K562 (cell line): ENCODE results near the gene CFAP20DC. TPM values are rescaled to one million over a fixed set of nuclear protein-coding genes. Genes with fewer than 3 reads are reported as not detected.

Experiments used
- ATAC-seq: fragments of 200-7000 bp; cut with Tn5 transposase; 3 replicates; pipeline ENCODE4 v1.9.1; 2020; ENCODE audit warnings: moderate library complexity
- BruUV-seq: library from RNA; stranded (reverse); fragments of 400-500 nt; replicated peaks from 2 replicates; lab custom pipeline; 2021; lab: Mats Ljungman, UMichigan
- CTCF ChIA-PET: fragments of 300-600 bp; formaldehyde crosslinking; extraction: SDS; loops from one replicate; lab custom pipeline; 2021; ENCODE audit warnings: low intra/inter-chr PET ratio; lab: Yijun Ruan, JAX
- POLR2A ChIA-PET: fragments of 300-600, 350-650 bp; sonication (Branson Sonifier 250); formaldehyde crosslinking; extraction: SDS; loops from one replicate; lab custom pipeline; 2021; ENCODE audit warnings: antibody characterized with exemption, inconsistent platforms; lab: Yijun Ruan, JAX
- DNase-seq, 4 experiments: peaks; one replicate each; pipeline versions ENCODE4 v3.0.0 to v3.0.0-alpha.2; 2011 to 2018; ENCODE audit warnings: low spot score in 3 of 4, mixed read lengths in 3 of 4; ENCODE audit errors: extremely low read depth in 1 of 4
- FAIRE-seq: peaks from 2 replicates; lab custom pipeline; 2011; peaks lifted over from hg19 to GRCh38; lab: Jason Lieb, UNC
- H2AFZ ChIP-seq: 2 replicates; pipeline ENCODE4 v1.6.0; 2011; ENCODE audit warnings: low read depth, low read length, control low read depth, inconsistent platforms
- H3K27ac ChIP-seq: fragments of 200-600 bp; 3 replicates; pipeline ENCODE4 v1.8.0; 2011; ENCODE audit warnings: low read depth, mild to moderate bottlenecking, control low read depth, inconsistent platforms, low read length, moderate library complexity, mixed read lengths; ENCODE audit errors: extremely low read depth
- H3K27me3 ChIP-seq, 2 experiments: fragments of 300-600 bp in 1 of 2; 2 replicates in 1 of 2; 3 replicates in 1 of 2; pipeline versions ENCODE4 v1.6.0 to v1.8.0; 2011; ENCODE audit warnings: inconsistent platforms in 2 of 2, low read length in 2 of 2, mild to moderate bottlenecking in 1 of 2, mixed read lengths in 1 of 2, moderate library complexity in 1 of 2; ENCODE audit not compliant: control insufficient read depth in 2 of 2, insufficient read depth in 2 of 2
- H3K36me3 ChIP-seq: fragments of 300-600 bp; 3 replicates; pipeline ENCODE4 v1.8.0; 2011; ENCODE audit warnings: mild to moderate bottlenecking, low read length, inconsistent platforms; ENCODE audit not compliant: control insufficient read depth, insufficient read depth
- H3K4me1 ChIP-seq, 2 experiments: fragments of 200-600 bp in 1 of 2; replicated peaks in 1 of 2; 2 replicates in 1 of 2; 3 replicates in 1 of 2; pipeline versions ENCODE4 v1.5.1 to v1.8.0; 2011; ENCODE audit warnings: inconsistent platforms in 2 of 2, low read length in 2 of 2, mild to moderate bottlenecking in 1 of 2, mixed read lengths in 1 of 2, moderate library complexity in 1 of 2; ENCODE audit not compliant: control insufficient read depth in 2 of 2, insufficient read depth in 2 of 2
- H3K4me2 ChIP-seq: 2 replicates; pipeline ENCODE4 v1.6.1; 2011; ENCODE audit warnings: low read length, control low read depth, inconsistent platforms, mixed read lengths; ENCODE audit not compliant: insufficient read depth
- H3K4me3 ChIP-seq: fragments of 200-600 bp; sonication (generic), shearing (Covaris generic); 2 replicates; pipeline ENCODE4 v1.5.1; 2016; ENCODE audit warnings: control low read depth, inconsistent platforms
- H3K79me2 ChIP-seq: fragments of 200-600 bp; 3 replicates; pipeline ENCODE4 v1.8.0; 2011; ENCODE audit warnings: low read length, inconsistent platforms; ENCODE audit not compliant: control insufficient read depth, insufficient read depth
- H3K9ac ChIP-seq, 2 experiments: 2 replicates each; pipeline versions ENCODE4 v1.6.0 to v1.6.1; 2011; ENCODE audit warnings: low read depth in 2 of 2, low read length in 2 of 2, control low read depth in 1 of 2, inconsistent platforms in 1 of 2, mild to moderate bottlenecking in 1 of 2, mixed read lengths in 1 of 2; ENCODE audit not compliant: insufficient read depth in 1 of 2
- H3K9me1 ChIP-seq: one replicate; pipeline ENCODE4 v1.6.0; 2011; ENCODE audit warnings: inconsistent platforms, mild to moderate bottlenecking, low read length, moderate library complexity; ENCODE audit not compliant: control insufficient read depth, insufficient read depth
- H3K9me3 ChIP-seq: replicated peaks from 2 replicates; pipeline ENCODE4 v1.5.1; 2011; ENCODE audit warnings: low read depth, low read length, inconsistent platforms; ENCODE audit not compliant: control insufficient read depth, insufficient read depth
- H4K20me1 ChIP-seq: replicated peaks from 2 replicates; pipeline ENCODE4 v1.6.1; 2011; ENCODE audit warnings: low read length, inconsistent platforms, mixed read lengths; ENCODE audit not compliant: control insufficient read depth, insufficient read depth
- GTF2A2 ChIP-seq: IDR thresholded peaks from 2 replicates; pipeline ENCODE4 v1.6.1; 2016; ENCODE audit warnings: mild to moderate bottlenecking, missing genetic modification characterization, missing compliant biosample characterization
- MED1 ChIP-seq: sonication (generic); formaldehyde crosslinking; IDR thresholded peaks from 2 replicates; pipeline ENCODE4 v1.8.1; 2023; ENCODE audit warnings: missing genetic modification reagents, borderline replicate concordance
- PHB2 ChIP-seq: fragments of 450-650 bp; IDR thresholded peaks from 2 replicates; pipeline ENCODE4 v1.6.1; 2017; ENCODE audit warnings: low read depth
- RBM25 ChIP-seq: fragments of 200-400 bp; formaldehyde crosslinking; IDR thresholded peaks from 2 replicates; pipeline ENCODE4 v1.6.1; 2018; ENCODE audit warnings: low read length, low read depth, moderate library complexity; ENCODE audit not compliant: severe bottlenecking
- SPI1 ChIP-seq: IDR thresholded peaks from 2 replicates; pipeline ENCODE4 v1.6.1; 2011; ENCODE audit warnings: low read depth, low read length, control low read depth, borderline replicate concordance
- ZNF695 ChIP-seq: fragments of 450-650 bp; formaldehyde crosslinking; IDR thresholded peaks from 2 replicates; pipeline ENCODE4 v1.4.0; 2020; ENCODE audit warnings: mild to moderate bottlenecking, moderate library complexity
- WGBS: fragments of 100-300 bp; shearing (Covaris generic); methylation state at CpG from one replicate; pipeline ENCODE4 v1.1.6; 2016; ENCODE audit warnings: low coverage, mixed read lengths; ENCODE audit not compliant: insufficient coverage; ENCODE audit errors: missing lambda C conversion rate; 5-methylcytosine and 5-hydroxymethylcytosine counted together
- in situ Hi-C: fragments of 300-500 bp; cut with MboI; formaldehyde crosslinking; loops from 4 replicates; pipeline ENCODE4 v1.15.0; 2018; ENCODE audit warnings: inconsistent platforms, mixed read lengths
- intact Hi-C: fragments of 100-400 bp; cut with micrococcal nuclease; formaldehyde crosslinking; loops from 2 replicates; pipeline ENCODE4 v1.14.2; 2022
- polyA plus RNA-seq, 8 experiments: library from polyadenylated mRNA; depleted of rRNA in 4 of 8; stranded (reverse) in 5 of 8; unstranded in 3 of 8; fragments of >200 nt; fragmentation: Nextera tagmentation in 2 of 8; fragmentation: Illumina TruSeq in 1 of 8; extraction: Ambion mirVana in 2 of 8; extraction: Trizol in 1 of 8; gene quantifications; 2 replicates each; pipeline versions ENCODE4 v1.2.1 to v1.2.3, GENCODE V29; 2011 to 2014; ENCODE audit warnings: inconsistent platforms in 1 of 8, missing spikeins in 1 of 8
- total RNA-seq, 7 experiments: library from RNA; depleted of rRNA in 6 of 7; stranded (reverse); fragments of >200 nt in 6 of 7; fragmentation: Illumina TruSeq in 2 of 7; extraction: Trizol in 2 of 7; gene quantifications; 2 replicates each; pipeline versions ENCODE4 v1.2.1 to v1.2.3, GENCODE V29; 2011 to 2021; ENCODE audit warnings: low replicate concordance in 1 of 7
- TF ChIP-seq, protein P1 (sequence below), 3 experiments: fragments of 200-800 bp in 1 of 3; fragments of 250-450 bp in 1 of 3; fragments of 450-650 bp in 1 of 3; sonication (Bioruptor Pico) in 1 of 3; sonication (Bioruptor generic) in 1 of 3; formaldehyde crosslinking in 1 of 3; IDR thresholded peaks; 2 replicates each; pipeline versions ENCODE4 v1.6.1 to v1.8.0; 2016 to 2022; ENCODE audit warnings: mild to moderate bottlenecking in 2 of 3, missing genetic modification characterization in 2 of 3, missing compliant biosample characterization in 1 of 3, moderate library complexity in 1 of 3

CFAP20DC gene
- total and polyA plus RNA-seq, 9 of the 15 experiments (the other 6 are each of a cell fraction or from before 2014, with no cell fraction given): 1.6 to 5.9 (median 4.6) TPM

DNA sequence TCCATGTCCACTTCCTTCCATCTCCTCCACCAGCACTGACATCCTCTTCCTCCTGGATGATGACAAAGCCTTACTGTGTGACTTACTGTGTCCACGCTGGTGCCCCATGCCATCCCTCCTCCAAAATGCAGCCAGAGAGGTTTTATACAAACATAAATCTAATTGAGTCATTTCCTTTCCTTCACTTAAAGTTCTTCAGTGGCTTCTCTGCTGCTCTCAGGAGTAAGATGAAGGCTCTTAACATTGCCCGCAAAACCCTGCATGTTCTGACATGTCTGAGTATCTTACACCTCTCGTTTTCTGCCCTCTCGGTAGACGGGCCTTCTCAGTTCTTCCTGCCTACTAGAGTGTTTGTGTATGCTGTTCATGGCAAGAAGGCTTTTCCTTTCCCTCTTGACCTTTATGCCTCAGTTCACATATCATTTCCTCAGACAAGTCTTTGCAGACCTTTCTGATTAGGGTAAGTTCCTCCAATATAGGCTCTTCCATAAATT lies 175.5 kb downstream of the CFAP20DC start (continued):
- TF ChIP-seq, protein P1, sequence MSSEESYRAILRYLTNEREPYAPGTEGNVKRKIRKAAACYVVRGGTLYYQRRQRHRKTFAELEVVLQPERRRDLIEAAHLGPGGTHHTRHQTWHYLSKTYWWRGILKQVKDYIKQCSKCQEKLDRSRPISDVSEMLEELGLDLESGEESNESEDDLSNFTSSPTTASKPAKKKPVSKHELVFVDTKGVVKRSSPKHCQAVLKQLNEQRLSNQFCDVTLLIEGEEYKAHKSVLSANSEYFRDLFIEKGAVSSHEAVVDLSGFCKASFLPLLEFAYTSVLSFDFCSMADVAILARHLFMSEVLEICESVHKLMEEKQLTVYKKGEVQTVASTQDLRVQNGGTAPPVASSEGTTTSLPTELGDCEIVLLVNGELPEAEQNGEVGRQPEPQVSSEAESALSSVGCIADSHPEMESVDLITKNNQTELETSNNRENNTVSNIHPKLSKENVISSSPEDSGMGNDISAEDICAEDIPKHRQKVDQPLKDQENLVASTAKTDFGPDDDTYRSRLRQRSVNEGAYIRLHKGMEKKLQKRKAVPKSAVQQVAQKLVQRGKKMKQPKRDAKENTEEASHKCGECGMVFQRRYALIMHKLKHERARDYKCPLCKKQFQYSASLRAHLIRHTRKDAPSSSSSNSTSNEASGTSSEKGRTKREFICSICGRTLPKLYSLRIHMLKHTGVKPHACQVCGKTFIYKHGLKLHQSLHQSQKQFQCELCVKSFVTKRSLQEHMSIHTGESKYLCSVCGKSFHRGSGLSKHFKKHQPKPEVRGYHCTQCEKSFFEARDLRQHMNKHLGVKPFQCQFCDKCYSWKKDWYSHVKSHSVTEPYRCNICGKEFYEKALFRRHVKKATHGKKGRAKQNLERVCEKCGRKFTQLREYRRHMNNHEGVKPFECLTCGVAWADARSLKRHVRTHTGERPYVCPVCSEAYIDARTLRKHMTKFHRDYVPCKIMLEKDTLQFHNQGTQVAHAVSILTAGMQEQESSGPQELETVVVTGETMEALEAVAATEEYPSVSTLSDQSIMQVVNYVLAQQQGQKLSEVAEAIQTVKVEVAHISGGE (CRISPR knock-in tag; IDR thresholded peaks at IDR 0.05): no peak
- TF ChIP-seq MED1 (CRISPR knock-in tag) (no peak), GTF2A2 (no peak)

DNA sequence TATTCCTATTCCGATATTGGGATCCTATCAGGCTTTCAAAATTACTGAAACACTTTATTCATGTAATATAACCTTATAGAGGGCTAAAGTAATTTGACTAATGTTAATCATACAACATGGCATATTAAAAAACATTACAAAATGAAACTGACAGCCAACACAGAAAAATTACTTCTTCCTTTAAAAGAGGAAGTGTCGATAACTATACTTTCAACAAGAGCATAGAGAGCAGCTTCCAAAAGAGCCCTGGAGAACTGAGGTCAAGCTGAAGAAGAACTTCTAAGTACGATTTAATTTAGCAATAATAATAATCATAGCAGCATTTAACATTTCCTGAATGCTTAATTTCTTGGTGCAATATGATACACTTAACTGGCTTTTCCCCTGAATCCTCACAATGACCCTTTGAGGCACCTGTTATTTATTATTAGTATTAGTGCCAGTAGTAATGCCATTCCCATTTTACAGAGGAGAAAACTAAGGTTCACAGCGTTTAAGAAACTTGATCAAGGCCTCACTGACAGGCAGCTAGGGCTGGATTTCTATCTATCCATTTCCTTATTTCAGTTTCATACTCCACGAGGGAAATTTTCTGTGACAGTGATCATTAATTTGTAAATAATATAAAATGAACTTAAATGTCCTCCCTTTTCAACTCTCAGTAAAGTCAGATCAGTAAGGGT lies 181.6 kb downstream of the CFAP20DC start:
- no peaks in the 10 kb centered on the region for H3K4me1 ChIP-seq
- DNase-seq (no peak), ATAC-seq (no peak), FAIRE-seq (no peak)
- no peak overlapping the region for H3K9ac ChIP-seq
- H4K20me1 ChIP-seq: no peaks in the 10 kb centered on the region
- no TSS peak for BruUV-seq
- TF ChIP-seq RBM25 (peak; percentile 59), SPI1 (peak; percentile 80; the same call in 1 of the 2 replicates), PHB2 (no peak), ZNF695 (no peak)
- CTCF ChIA-PET: no interaction called here
- H2AFZ ChIP-seq: no peak overlapping the region
- intact Hi-C loops: no loop called here
- 10% methylated on average over 5 of the region's 5 CpGs for WGBS
- H3K9me3 ChIP-seq: no peaks in the 10 kb centered on the region
- no peaks in the 10 kb centered on the region for H3K27me3 ChIP-seq
- no peaks in the 10 kb centered on the region for H3K36me3 ChIP-seq
- H3K79me2 ChIP-seq: no peaks in the 10 kb centered on the region
- no peaks in the 10 kb centered on the region for H3K9me1 ChIP-seq
- in situ Hi-C loops: no loop called here
- POLR2A ChIA-PET: interaction anchor here (0.8 kb wide), 1 partner anchor 13 kb away, joined by 3 read pairs; no protein-coding TSS in a partner anchor
- H3K4me3 ChIP-seq: no peak overlapping the region
- no peak overlapping the region for H3K27ac ChIP-seq
- no peak overlapping the region for H3K4me2 ChIP-seq
